Neural progenitor cell (in vitro differentiated cells): ENCODE data around the gene SERPINA6. TPM values are rescaled to one million over a fixed set of nuclear protein-coding genes. Genes with fewer than 3 reads are reported as not detected.

Experiments
- DNase-seq: peaks from one replicate; pipeline ENCODE4 v3.0.0-alpha.2; 2016; ENCODE audit warnings: low spot score
- H2AFZ ChIP-seq: fragments of 200-600 bp; sonication (generic); replicated peaks from 2 replicates; pipeline ENCODE4 v1.6.1; 2016; ENCODE audit warnings: antibody characterized with exemption
- H3F3A ChIP-seq: fragments of 200-600 bp; sonication (generic); 2 replicates; pipeline ENCODE4 v1.6.1; 2016; ENCODE audit warnings: antibody characterized with exemption, low read depth
- H3K27ac ChIP-seq: fragments of 200-600 bp; sonication (generic); 2 replicates; pipeline ENCODE4 v1.5.1; 2016; ENCODE audit warnings: mild to moderate bottlenecking
- H3K27me3 ChIP-seq: fragments of 200-600 bp; sonication (generic); 2 replicates; pipeline ENCODE4 v1.6.1; 2016; ENCODE audit warnings: mild to moderate bottlenecking, moderate library complexity
- H3K36me3 ChIP-seq: fragments of 200-600 bp; sonication (generic); 2 replicates; pipeline ENCODE4 v1.5.1; 2016
- H3K4me1 ChIP-seq: fragments of 200-600 bp; sonication (generic); 2 replicates; pipeline ENCODE4 v1.6.1; 2016; ENCODE audit warnings: mixed run types
- H3K4me2 ChIP-seq: fragments of 200-600 bp; sonication (generic); 2 replicates; pipeline ENCODE4 v1.6.1; 2016
- H3K4me3 ChIP-seq: fragments of 200-600 bp; sonication (generic); 2 replicates; pipeline ENCODE4 v1.5.1; 2016
- H3K79me2 ChIP-seq: fragments of 200-600 bp; sonication (generic); 2 replicates; pipeline ENCODE4 v1.6.1; 2016; ENCODE audit warnings: low read depth
- H3K9ac ChIP-seq: fragments of 200-600 bp; sonication (generic); 2 replicates; pipeline ENCODE4 v1.6.1; 2016
- H3K9me3 ChIP-seq: fragments of 200-600 bp; sonication (generic); 2 replicates; pipeline ENCODE4 v1.5.1; 2016; ENCODE audit warnings: low read depth
- H4K20me1 ChIP-seq: fragments of 200-600 bp; sonication (generic); 2 replicates; pipeline ENCODE4 v1.6.1; 2016; ENCODE audit warnings: low read depth
- H3K27ac Mint-ChIP-seq: 3 replicates; pipeline ENCODE4 v1.8.0; 2021; ENCODE audit warnings: mixed read lengths
- H3K27me3 Mint-ChIP-seq: 2 replicates; pipeline ENCODE4 v1.8.0; 2022; ENCODE audit warnings: low read depth, mild to moderate bottlenecking, inconsistent platforms, moderate library complexity, mixed read lengths; ENCODE audit not compliant: insufficient read depth
- H3K36me3 Mint-ChIP-seq: 3 replicates; pipeline ENCODE4 v1.8.0; 2021; ENCODE audit warnings: mixed read lengths
- H3K4me1 Mint-ChIP-seq: 3 replicates; pipeline ENCODE4 v1.8.0; 2021; ENCODE audit warnings: mixed read lengths
- H3K4me3 Mint-ChIP-seq: 3 replicates; pipeline ENCODE4 v1.8.0; 2021; ENCODE audit warnings: mild to moderate bottlenecking, moderate library complexity, mixed read lengths
- H3K9me3 Mint-ChIP-seq: 3 replicates; pipeline ENCODE4 v1.8.0; 2020; ENCODE audit warnings: mixed read lengths
- EZH2 ChIP-seq: fragments of 200-600 bp; sonication (generic); IDR thresholded peaks from 2 replicates; pipeline ENCODE4 v1.6.1; 2017; ENCODE audit warnings: antibody characterized with exemption, mild to moderate bottlenecking, moderate library complexity
- EZH2phosphoT487 ChIP-seq: fragments of 200-600 bp; sonication (generic); IDR thresholded peaks from 2 replicates; pipeline ENCODE4 v1.6.1; 2017; ENCODE audit warnings: antibody characterized with exemption
- total RNA-seq: library from RNA; depleted of rRNA; stranded (reverse); fragments of >200 nt; gene quantifications from 2 replicates; pipeline ENCODE4 v1.2.3, GENCODE V29; 2015; ENCODE audit warnings: low replicate concordance
- TF ChIP-seq, protein P1 (sequence below): fragments of 200-600 bp; sonication (generic); IDR thresholded peaks from 2 replicates; pipeline ENCODE4 v1.5.1; 2017; ENCODE audit warnings: antibody characterized with exemption, mild to moderate bottlenecking

The SERPINA6 gene
- total RNA-seq, 1 donor from 2014 or later = not detected

- H3K27ac ChIP-seq = no peak overlapping the region
- H3K27me3 ChIP-seq = no peaks in the 10 kb centered on the region
- TF ChIP-seq, protein P1, sequence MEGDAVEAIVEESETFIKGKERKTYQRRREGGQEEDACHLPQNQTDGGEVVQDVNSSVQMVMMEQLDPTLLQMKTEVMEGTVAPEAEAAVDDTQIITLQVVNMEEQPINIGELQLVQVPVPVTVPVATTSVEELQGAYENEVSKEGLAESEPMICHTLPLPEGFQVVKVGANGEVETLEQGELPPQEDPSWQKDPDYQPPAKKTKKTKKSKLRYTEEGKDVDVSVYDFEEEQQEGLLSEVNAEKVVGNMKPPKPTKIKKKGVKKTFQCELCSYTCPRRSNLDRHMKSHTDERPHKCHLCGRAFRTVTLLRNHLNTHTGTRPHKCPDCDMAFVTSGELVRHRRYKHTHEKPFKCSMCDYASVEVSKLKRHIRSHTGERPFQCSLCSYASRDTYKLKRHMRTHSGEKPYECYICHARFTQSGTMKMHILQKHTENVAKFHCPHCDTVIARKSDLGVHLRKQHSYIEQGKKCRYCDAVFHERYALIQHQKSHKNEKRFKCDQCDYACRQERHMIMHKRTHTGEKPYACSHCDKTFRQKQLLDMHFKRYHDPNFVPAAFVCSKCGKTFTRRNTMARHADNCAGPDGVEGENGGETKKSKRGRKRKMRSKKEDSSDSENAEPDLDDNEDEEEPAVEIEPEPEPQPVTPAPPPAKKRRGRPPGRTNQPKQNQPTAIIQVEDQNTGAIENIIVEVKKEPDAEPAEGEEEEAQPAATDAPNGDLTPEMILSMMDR = peak; percentile 36
- no peak for TF ChIP-seq EZH2phosphoT487
- no peak overlapping the region for H3K27ac Mint-ChIP-seq
- H3K4me3 ChIP-seq = no peak overlapping the region
- H3K27me3 Mint-ChIP-seq = peaks cover 2% of the 10 kb centered on the region
- H3K9me3 ChIP-seq = no peaks in the 10 kb centered on the region
- peak; percentile 41 for DNase-seq
- no peak overlapping the region for H3K4me2 ChIP-seq
- H4K20me1 ChIP-seq = no peaks in the 10 kb centered on the region
- no peaks in the 10 kb centered on the region for H3K36me3 ChIP-seq
- H3F3A ChIP-seq = no peaks in the 10 kb centered on the region
- peaks cover 6% of the 10 kb centered on the region for H3K4me1 ChIP-seq
- no peaks in the 10 kb centered on the region for H3K9me3 Mint-ChIP-seq
- no peak overlapping the region for H2AFZ ChIP-seq
- no peak overlapping the region for H3K9ac ChIP-seq
- no peaks in the 10 kb centered on the region for H3K79me2 ChIP-seq
- H3K4me3 Mint-ChIP-seq = no peak overlapping the region
- H3K36me3 Mint-ChIP-seq = no peaks in the 10 kb centered on the region
- peaks cover 7% of the 10 kb centered on the region for H3K4me1 Mint-ChIP-seq
Measured at GRCh38 chr14:94288610-94289465, 34.3 kb downstream of the SERPINA6 start.

GRCh38 chr14:94285158-94285557, 38.0 kb downstream of the SERPINA6 start:
- no peak overlapping the region for H3K27ac ChIP-seq
- no peaks in the 10 kb centered on the region for H4K20me1 ChIP-seq
- no peak overlapping the region for H3K4me3 ChIP-seq
- Mint-ChIP-seq H3K27ac (no peak overlapping the region), H3K4me1 (peaks cover 9% of the 10 kb centered on the region), H3K9me3 (no peaks in the 10 kb centered on the region), H3K4me3 (no peak overlapping the region), H3K27me3 (peaks cover 2% of the 10 kb centered on the region), H3K36me3 (no peaks in the 10 kb centered on the region)
- no peak overlapping the region for H3K9ac ChIP-seq
- no peaks in the 10 kb centered on the region for H3K9me3 ChIP-seq
- no peak overlapping the region for H2AFZ ChIP-seq
- DNase-seq = no peak
- TF ChIP-seq EZH2phosphoT487 (no peak), EZH2 (no peak)
- TF ChIP-seq, protein P1 = no peak
- H3K36me3 ChIP-seq = no peaks in the 10 kb centered on the region
- no peaks in the 10 kb centered on the region for H3F3A ChIP-seq
- H3K4me2 ChIP-seq = no peak overlapping the region
- peaks cover 6% of the 10 kb centered on the region for H3K4me1 ChIP-seq
- H3K27me3 ChIP-seq = no peaks in the 10 kb centered on the region
- H3K79me2 ChIP-seq = no peaks in the 10 kb centered on the region

DNA sequence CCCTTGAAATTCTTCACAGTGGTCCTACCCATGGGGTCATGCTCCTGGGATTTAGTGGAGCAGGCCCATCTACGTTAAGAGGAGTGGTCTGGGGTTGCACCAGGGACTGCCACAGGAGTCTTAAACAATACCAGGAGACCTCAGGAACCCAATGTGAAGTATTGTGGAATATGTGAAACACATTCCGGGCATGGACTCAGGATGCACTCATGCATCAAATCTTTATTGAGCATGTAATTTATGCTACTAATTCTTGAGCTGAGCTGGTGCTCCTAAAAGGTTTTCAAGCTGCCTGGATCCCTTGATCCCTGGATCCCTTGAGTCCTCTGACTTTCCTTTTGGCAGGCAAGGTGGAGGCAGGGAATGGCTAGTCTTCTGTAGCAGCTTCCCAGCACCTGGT, 38.9 kb downstream of the SERPINA6 start:
- Mint-ChIP-seq H3K4me1 (peaks cover 6% of the 10 kb centered on the region), H3K27ac (peak overlapping the region; percentile 55), H3K4me3 (no peak overlapping the region), H3K36me3 (no peaks in the 10 kb centered on the region), H3K27me3 (peaks cover 2% of the 10 kb centered on the region), H3K9me3 (no peaks in the 10 kb centered on the region)
- peak; percentile 23 for DNase-seq
- no peaks in the 10 kb centered on the region for H3K9me3 ChIP-seq
- H3K36me3 ChIP-seq = no peaks in the 10 kb centered on the region
- no peaks in the 10 kb centered on the region for H4K20me1 ChIP-seq
- H2AFZ ChIP-seq = no peak overlapping the region
- no peak overlapping the region for H3K27ac ChIP-seq
- no peaks in the 10 kb centered on the region for H3K79me2 ChIP-seq
- H3K4me2 ChIP-seq = no peak overlapping the region
- no peak overlapping the region for H3K9ac ChIP-seq
- no peaks in the 10 kb centered on the region for H3F3A ChIP-seq
- H3K4me1 ChIP-seq = peaks cover 6% of the 10 kb centered on the region
- TF ChIP-seq, protein P1 = no peak
- TF ChIP-seq EZH2phosphoT487 = no peak
- TF ChIP-seq EZH2 = no peak
- H3K27me3 ChIP-seq = no peaks in the 10 kb centered on the region
- no peak overlapping the region for H3K4me3 ChIP-seq
